Measurements from ENCODE around the gene CCDC69.
A peak's percentile ranks its signal among the peaks of the same experiment; 100 is the strongest.

CCDC69 gene

GRCh38 chr5:151146061-151146460 is 77.8 kb downstream of the CCDC69 start:
- Histone ChIP-seq H3K4me1 (ENCODE audit: control insufficient read depth, insufficient read depth, low read length) (peaks cover 32% of the 10 kb centered on the region), H3K36me3 (ENCODE audit: insufficient read depth, low read length) (peaks cover 81% of the 10 kb centered on the region), H3K4me2 (ENCODE audit: low read length) (no peak overlapping the region), H3K27me3 (ENCODE audit: control insufficient read depth, insufficient read depth, low read length) (no peaks in the 10 kb centered on the region), H3K4me3 (ENCODE audit: low read length) (no peak overlapping the region), H3K9me3 (replicated peaks; ENCODE audit: low read length) (no peaks in the 10 kb centered on the region), H3K9ac (ENCODE audit: low read depth, low read length) (no peak overlapping the region)

GRCh38 chr5:151144922-151145321 is 79.0 kb downstream of the CCDC69 start:
- Histone ChIP-seq H3K9me3 (replicated peaks; ENCODE audit: low read length) (no peaks in the 10 kb centered on the region), H3K36me3 (ENCODE audit: insufficient read depth, low read length) (peaks cover 83% of the 10 kb centered on the region), H3K9ac (ENCODE audit: low read depth, low read length) (no peak overlapping the region), H3K4me2 (ENCODE audit: low read length) (no peak overlapping the region), H3K4me3 (ENCODE audit: low read length) (no peak overlapping the region), H3K4me1 (ENCODE audit: control insufficient read depth, insufficient read depth, low read length) (peaks cover 25% of the 10 kb centered on the region), H3K27me3 (ENCODE audit: control insufficient read depth, insufficient read depth, low read length) (no peaks in the 10 kb centered on the region)

GRCh38 chr5:151144275-151144674 is 79.6 kb downstream of the CCDC69 start:
- Histone ChIP-seq H3K4me3 (ENCODE audit: low read length) (no peak overlapping the region), H3K36me3 (ENCODE audit: insufficient read depth, low read length) (peaks cover 88% of the 10 kb centered on the region), H3K9me3 (replicated peaks; ENCODE audit: low read length) (no peaks in the 10 kb centered on the region), H3K27me3 (ENCODE audit: control insufficient read depth, insufficient read depth, low read length) (no peaks in the 10 kb centered on the region), H3K4me1 (ENCODE audit: control insufficient read depth, insufficient read depth, low read length) (peaks cover 25% of the 10 kb centered on the region), H3K4me2 (ENCODE audit: low read length) (no peak overlapping the region), H3K9ac (ENCODE audit: low read depth, low read length) (no peak overlapping the region)

GRCh38 chr5:151143645-151144044 is 80.2 kb downstream of the CCDC69 start:
- Histone ChIP-seq H3K9ac (ENCODE audit: low read depth, low read length) (no peak overlapping the region), H3K36me3 (ENCODE audit: insufficient read depth, low read length) (peaks cover 94% of the 10 kb centered on the region), H3K4me1 (ENCODE audit: control insufficient read depth, insufficient read depth, low read length) (peaks cover 25% of the 10 kb centered on the region), H3K4me3 (ENCODE audit: low read length) (no peak overlapping the region), H3K4me2 (ENCODE audit: low read length) (no peak overlapping the region), H3K9me3 (replicated peaks; ENCODE audit: low read length) (no peaks in the 10 kb centered on the region), H3K27me3 (ENCODE audit: control insufficient read depth, insufficient read depth, low read length) (no peaks in the 10 kb centered on the region)

GRCh38 chr5:151142933-151143332 is 81.0 kb downstream of the CCDC69 start:
- peaks cover 95% of the 10 kb centered on the region for H3K36me3 ChIP-seq (ENCODE audit: insufficient read depth, low read length)
- no peaks in the 10 kb centered on the region for H3K27me3 ChIP-seq (ENCODE audit: control insufficient read depth, insufficient read depth, low read length)
- no peak overlapping the region for H3K9ac ChIP-seq (ENCODE audit: low read depth, low read length)
- no peaks in the 10 kb centered on the region for H3K9me3 ChIP-seq (replicated peaks; ENCODE audit: low read length)
- H3K4me1 ChIP-seq (ENCODE audit: control insufficient read depth, insufficient read depth, low read length), result peaks cover 25% of the 10 kb centered on the region
- no peak overlapping the region for H3K4me3 ChIP-seq (ENCODE audit: low read length)
- peak overlapping the region; percentile 6 for H3K4me2 ChIP-seq (ENCODE audit: low read length)

- H3K4me2 ChIP-seq (ENCODE audit: low read length), result peak overlapping the region; percentile 34
- H3K36me3 ChIP-seq (ENCODE audit: insufficient read depth, low read length), result peaks cover 95% of the 10 kb centered on the region
- H3K27me3 ChIP-seq (ENCODE audit: control insufficient read depth, insufficient read depth, low read length), result no peaks in the 10 kb centered on the region
- H3K9ac ChIP-seq (ENCODE audit: low read depth, low read length), result no peak overlapping the region
- no peak overlapping the region for H3K4me3 ChIP-seq (ENCODE audit: low read length)
- H3K4me1 ChIP-seq (ENCODE audit: control insufficient read depth, insufficient read depth, low read length), result peaks cover 25% of the 10 kb centered on the region
- no peaks in the 10 kb centered on the region for H3K9me3 ChIP-seq (replicated peaks; ENCODE audit: low read length)
These were observed 82.4 kb downstream of the CCDC69 start for GRCh38 chr5:151141535-151141934.

- peaks cover 95% of the 10 kb centered on the region for H3K36me3 ChIP-seq (ENCODE audit: insufficient read depth, low read length)
- no peak overlapping the region for H3K9ac ChIP-seq (ENCODE audit: low read depth, low read length)
- H3K4me1 ChIP-seq (ENCODE audit: control insufficient read depth, insufficient read depth, low read length), result peaks cover 25% of the 10 kb centered on the region
- no peaks in the 10 kb centered on the region for H3K27me3 ChIP-seq (ENCODE audit: control insufficient read depth, insufficient read depth, low read length)
- H3K4me3 ChIP-seq (ENCODE audit: low read length), result no peak overlapping the region
- H3K4me2 ChIP-seq (ENCODE audit: low read length), result peak overlapping the region; percentile 34
- no peaks in the 10 kb centered on the region for H3K9me3 ChIP-seq (replicated peaks; ENCODE audit: low read length)
These were observed 83.0 kb downstream of the CCDC69 start for GRCh38 chr5:151140686-151141459.

- H3K4me1 ChIP-seq (ENCODE audit: control insufficient read depth, insufficient read depth, low read length), result peaks cover 25% of the 10 kb centered on the region
- H3K4me3 ChIP-seq (ENCODE audit: low read length), result no peak overlapping the region
- H3K27me3 ChIP-seq (ENCODE audit: control insufficient read depth, insufficient read depth, low read length), result no peaks in the 10 kb centered on the region
- no peaks in the 10 kb centered on the region for H3K9me3 ChIP-seq (replicated peaks; ENCODE audit: low read length)
- H3K9ac ChIP-seq (ENCODE audit: low read depth, low read length), result no peak overlapping the region
- H3K4me2 ChIP-seq (ENCODE audit: low read length), result no peak overlapping the region
- peaks cover 95% of the 10 kb centered on the region for H3K36me3 ChIP-seq (ENCODE audit: insufficient read depth, low read length)
These were observed 84.2 kb downstream of the CCDC69 start for GRCh38 chr5:151139646-151140045.

GRCh38 chr5:151139015-151139414 is 84.9 kb downstream of the CCDC69 start:
- Histone ChIP-seq H3K27me3 (ENCODE audit: control insufficient read depth, insufficient read depth, low read length) (no peaks in the 10 kb centered on the region), H3K4me1 (ENCODE audit: control insufficient read depth, insufficient read depth, low read length) (peaks cover 25% of the 10 kb centered on the region), H3K9me3 (replicated peaks; ENCODE audit: low read length) (no peaks in the 10 kb centered on the region), H3K36me3 (ENCODE audit: insufficient read depth, low read length) (peaks cover 95% of the 10 kb centered on the region), H3K4me3 (ENCODE audit: low read length) (no peak overlapping the region), H3K9ac (ENCODE audit: low read depth, low read length) (no peak overlapping the region), H3K4me2 (ENCODE audit: low read length) (no peak overlapping the region)

GRCh38 chr5:151138114-151138513 is 85.8 kb downstream of the CCDC69 start:
- no peak overlapping the region for H3K4me3 ChIP-seq (ENCODE audit: low read length)
- H3K27me3 ChIP-seq (ENCODE audit: control insufficient read depth, insufficient read depth, low read length), result no peaks in the 10 kb centered on the region
- H3K9me3 ChIP-seq (replicated peaks; ENCODE audit: low read length), result no peaks in the 10 kb centered on the region
- peaks cover 23% of the 10 kb centered on the region for H3K4me1 ChIP-seq (ENCODE audit: control insufficient read depth, insufficient read depth, low read length)
- no peak overlapping the region for H3K9ac ChIP-seq (ENCODE audit: low read depth, low read length)
- peaks cover 95% of the 10 kb centered on the region for H3K36me3 ChIP-seq (ENCODE audit: insufficient read depth, low read length)
- H3K4me2 ChIP-seq (ENCODE audit: low read length), result no peak overlapping the region

- peaks cover 96% of the 10 kb centered on the region for H3K36me3 ChIP-seq (ENCODE audit: insufficient read depth, low read length)
These were observed 86.6 kb downstream of the CCDC69 start for GRCh38 chr5:151137067-151137825.

More at GRCh38 chr5:151137067-151137825, 86.6 kb downstream of the CCDC69 start:
- Histone ChIP-seq H3K4me1 (ENCODE audit: control insufficient read depth, insufficient read depth, low read length) (peaks cover 14% of the 10 kb centered on the region), H3K4me2 (ENCODE audit: low read length) (no peak overlapping the region), H3K27me3 (ENCODE audit: control insufficient read depth, insufficient read depth, low read length) (no peaks in the 10 kb centered on the region), H3K9me3 (replicated peaks; ENCODE audit: low read length) (no peaks in the 10 kb centered on the region), H3K9ac (ENCODE audit: low read depth, low read length) (no peak overlapping the region), H3K4me3 (ENCODE audit: low read length) (no peak overlapping the region)

Measured in skeletal muscle satellite cell (primary cell).